ENCODE data around the gene CPNE5.

DNA sequence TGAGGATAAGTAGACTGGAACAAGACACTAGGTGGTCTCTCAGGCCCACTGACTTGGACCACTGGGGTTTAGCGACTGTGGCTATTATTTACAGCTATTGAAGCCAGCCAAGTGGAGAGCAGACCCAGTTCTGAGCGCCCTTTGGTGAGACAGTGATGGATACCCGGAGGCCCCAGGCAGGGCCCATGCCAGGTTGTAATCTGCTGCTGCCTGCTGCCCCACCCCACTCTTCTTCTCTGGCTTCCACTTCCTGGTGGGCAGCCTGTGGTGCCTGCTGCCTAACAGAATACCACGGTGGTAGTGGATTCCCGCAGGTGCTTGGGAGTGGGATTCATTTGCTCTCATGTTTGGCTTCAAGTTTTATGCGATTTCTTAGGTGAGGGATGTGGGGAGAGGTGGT is 141.0 kb downstream of the CPNE5 start:
- TF ChIP-seq, protein P1, sequence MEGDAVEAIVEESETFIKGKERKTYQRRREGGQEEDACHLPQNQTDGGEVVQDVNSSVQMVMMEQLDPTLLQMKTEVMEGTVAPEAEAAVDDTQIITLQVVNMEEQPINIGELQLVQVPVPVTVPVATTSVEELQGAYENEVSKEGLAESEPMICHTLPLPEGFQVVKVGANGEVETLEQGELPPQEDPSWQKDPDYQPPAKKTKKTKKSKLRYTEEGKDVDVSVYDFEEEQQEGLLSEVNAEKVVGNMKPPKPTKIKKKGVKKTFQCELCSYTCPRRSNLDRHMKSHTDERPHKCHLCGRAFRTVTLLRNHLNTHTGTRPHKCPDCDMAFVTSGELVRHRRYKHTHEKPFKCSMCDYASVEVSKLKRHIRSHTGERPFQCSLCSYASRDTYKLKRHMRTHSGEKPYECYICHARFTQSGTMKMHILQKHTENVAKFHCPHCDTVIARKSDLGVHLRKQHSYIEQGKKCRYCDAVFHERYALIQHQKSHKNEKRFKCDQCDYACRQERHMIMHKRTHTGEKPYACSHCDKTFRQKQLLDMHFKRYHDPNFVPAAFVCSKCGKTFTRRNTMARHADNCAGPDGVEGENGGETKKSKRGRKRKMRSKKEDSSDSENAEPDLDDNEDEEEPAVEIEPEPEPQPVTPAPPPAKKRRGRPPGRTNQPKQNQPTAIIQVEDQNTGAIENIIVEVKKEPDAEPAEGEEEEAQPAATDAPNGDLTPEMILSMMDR (IDR thresholded peaks at IDR 0.05; ENCODE audit: insufficient read depth, low read length): no peak
- TF ChIP-seq POLR2AphosphoS5 (IDR thresholded peaks at IDR 0.05; ENCODE audit: low read depth): no peak
- TF ChIP-seq, protein P2, sequence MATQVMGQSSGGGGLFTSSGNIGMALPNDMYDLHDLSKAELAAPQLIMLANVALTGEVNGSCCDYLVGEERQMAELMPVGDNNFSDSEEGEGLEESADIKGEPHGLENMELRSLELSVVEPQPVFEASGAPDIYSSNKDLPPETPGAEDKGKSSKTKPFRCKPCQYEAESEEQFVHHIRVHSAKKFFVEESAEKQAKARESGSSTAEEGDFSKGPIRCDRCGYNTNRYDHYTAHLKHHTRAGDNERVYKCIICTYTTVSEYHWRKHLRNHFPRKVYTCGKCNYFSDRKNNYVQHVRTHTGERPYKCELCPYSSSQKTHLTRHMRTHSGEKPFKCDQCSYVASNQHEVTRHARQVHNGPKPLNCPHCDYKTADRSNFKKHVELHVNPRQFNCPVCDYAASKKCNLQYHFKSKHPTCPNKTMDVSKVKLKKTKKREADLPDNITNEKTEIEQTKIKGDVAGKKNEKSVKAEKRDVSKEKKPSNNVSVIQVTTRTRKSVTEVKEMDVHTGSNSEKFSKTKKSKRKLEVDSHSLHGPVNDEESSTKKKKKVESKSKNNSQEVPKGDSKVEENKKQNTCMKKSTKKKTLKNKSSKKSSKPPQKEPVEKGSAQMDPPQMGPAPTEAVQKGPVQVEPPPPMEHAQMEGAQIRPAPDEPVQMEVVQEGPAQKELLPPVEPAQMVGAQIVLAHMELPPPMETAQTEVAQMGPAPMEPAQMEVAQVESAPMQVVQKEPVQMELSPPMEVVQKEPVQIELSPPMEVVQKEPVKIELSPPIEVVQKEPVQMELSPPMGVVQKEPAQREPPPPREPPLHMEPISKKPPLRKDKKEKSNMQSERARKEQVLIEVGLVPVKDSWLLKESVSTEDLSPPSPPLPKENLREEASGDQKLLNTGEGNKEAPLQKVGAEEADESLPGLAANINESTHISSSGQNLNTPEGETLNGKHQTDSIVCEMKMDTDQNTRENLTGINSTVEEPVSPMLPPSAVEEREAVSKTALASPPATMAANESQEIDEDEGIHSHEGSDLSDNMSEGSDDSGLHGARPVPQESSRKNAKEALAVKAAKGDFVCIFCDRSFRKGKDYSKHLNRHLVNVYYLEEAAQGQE (IDR thresholded peaks at IDR 0.05; ENCODE audit: insufficient replicate concordance, low read depth): no peak
